ENCODE data around the gene CDKAL1.

GRCh38 chr6:20719980-20720379, 185.7 kb downstream of the CDKAL1 start:
- TF ChIP-seq, protein P1, sequence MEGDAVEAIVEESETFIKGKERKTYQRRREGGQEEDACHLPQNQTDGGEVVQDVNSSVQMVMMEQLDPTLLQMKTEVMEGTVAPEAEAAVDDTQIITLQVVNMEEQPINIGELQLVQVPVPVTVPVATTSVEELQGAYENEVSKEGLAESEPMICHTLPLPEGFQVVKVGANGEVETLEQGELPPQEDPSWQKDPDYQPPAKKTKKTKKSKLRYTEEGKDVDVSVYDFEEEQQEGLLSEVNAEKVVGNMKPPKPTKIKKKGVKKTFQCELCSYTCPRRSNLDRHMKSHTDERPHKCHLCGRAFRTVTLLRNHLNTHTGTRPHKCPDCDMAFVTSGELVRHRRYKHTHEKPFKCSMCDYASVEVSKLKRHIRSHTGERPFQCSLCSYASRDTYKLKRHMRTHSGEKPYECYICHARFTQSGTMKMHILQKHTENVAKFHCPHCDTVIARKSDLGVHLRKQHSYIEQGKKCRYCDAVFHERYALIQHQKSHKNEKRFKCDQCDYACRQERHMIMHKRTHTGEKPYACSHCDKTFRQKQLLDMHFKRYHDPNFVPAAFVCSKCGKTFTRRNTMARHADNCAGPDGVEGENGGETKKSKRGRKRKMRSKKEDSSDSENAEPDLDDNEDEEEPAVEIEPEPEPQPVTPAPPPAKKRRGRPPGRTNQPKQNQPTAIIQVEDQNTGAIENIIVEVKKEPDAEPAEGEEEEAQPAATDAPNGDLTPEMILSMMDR (IDR thresholded peaks at IDR 0.05): no peak
- no peak for TF ChIP-seq POLR2A (IDR thresholded peaks at IDR 0.05)

Measured in vagina (tissue), 2 donors.